NCI-H748 (cell line): ENCODE data around the gene EFHD1.
A peak's percentile ranks its signal among the peaks of the same experiment; 100 is the strongest.
"Not testable (repeated sequence)": the region's sequence is repeated elsewhere in the genome, so short reads cannot be mapped to it uniquely, and the experiment has no call there.

Source experiments
- DNase-seq: peaks from one replicate; lab custom pipeline; 2025; ENCODE audit not compliant: unreplicated experiment; lab: John Stamatoyannopoulos, UW

The EFHD1 gene

GRCh38 chr2:232615339-232615738 lies 18.1 kb upstream of the EFHD1 start:
- DNase-seq: no peak

DNA sequence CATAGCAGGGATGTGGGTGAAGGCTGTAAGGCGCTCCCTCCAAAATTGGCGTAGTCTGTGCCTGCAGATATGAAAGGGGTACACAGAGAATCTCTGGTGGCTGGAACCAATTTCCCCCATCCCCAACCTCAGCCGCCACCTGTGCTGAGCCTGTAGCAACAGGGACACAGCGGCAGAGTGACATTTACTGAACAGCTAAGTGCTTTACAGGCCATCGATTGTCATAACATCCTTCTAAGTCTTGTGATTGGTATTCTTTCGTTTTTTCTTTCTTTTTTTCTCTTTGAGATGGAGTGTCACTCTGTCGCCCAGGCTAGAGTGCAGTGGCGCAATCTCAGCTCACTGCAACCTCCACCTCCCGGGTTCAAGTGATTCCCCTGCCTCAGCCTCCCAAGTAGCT lies 12.2 kb upstream of the EFHD1 start:
- DNase-seq: no peak

GRCh38 chr2:232622563-232622962 lies 10.8 kb upstream of the EFHD1 start:
- DNase-seq: no peak

DNA sequence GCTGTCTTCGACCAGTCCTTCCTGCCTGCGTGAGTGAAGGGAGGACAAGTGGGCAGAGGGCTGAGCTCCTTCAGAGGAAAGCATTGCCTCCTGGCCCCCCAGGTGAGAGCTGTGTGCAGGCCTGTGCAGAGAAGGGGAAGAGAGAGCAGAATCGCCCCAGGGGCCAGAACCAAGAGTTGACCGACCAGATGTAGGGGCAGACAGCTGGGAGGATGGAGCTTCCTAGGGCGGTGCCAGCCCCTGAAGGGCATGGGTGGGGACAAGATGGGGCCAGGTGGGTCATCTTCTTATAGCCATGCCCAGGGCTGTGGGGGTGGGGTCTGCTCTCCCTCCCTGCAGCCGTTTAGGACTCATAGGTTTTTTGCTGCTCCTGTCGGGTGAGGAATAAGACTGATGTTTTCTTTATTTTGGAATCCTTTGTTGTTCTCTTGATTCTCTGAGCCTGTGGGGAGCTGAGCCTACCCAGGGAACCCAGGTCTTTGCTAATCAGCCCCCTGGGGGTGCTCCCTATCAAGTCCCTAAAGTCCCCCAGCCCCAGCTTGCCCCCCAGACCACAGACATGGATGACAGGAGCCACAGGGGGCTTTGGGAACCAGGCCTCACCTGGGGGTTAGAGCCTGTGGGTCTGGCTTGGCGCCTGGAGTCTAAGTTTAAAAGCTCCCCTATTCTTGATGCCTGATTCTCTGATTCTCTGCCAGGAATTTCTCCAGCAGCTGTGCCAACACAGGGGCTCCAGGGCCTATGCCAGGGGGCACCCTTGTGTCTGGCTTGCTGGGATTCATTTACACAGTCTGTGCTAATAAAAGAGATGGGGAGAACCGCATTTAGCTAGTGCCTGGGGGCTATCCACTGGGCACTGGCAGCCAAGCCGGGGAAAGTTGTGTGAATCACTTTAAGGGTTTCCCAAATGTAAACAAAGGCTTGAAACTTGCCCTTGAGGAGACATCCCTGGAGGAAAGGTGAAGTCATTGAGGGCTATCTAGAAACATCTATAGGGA lies 9.3 kb upstream of the EFHD1 start:
- DNase-seq: no peak

GRCh38 chr2:232626584-232626983 lies 6.8 kb upstream of the EFHD1 start:
- no peak for DNase-seq

DNA sequence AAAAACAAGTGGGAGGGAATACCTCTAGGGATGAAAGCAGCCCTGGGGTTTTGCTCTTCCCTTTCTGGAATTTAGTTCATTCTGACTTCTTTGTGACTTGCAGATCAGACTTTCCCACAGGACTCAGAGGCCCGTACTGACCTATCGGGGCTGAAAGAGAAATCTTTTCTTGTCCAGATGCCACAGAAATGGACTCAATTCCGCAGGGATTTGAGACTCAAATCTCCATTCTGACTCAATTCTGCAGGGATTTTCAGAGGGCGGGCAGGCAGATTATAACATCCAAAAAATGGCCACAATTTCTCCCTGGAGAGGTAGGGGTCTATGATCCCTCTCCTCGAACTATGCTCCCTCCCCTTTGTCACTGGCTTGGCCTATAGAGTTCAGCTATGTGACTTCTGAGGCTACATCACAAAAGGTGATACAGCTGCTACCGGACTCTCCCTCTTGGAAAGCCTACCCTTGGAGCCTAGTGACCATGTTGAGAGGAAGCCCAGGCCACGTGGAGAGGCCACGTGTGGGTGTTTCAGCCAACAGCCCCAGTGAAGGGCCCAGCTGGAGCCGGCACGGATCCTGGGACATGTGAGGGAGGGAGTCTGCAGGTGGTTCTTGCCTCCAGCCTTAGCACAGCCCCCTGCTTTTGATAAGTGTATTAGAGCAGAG lies 4.8 kb upstream of the EFHD1 start:
- no peak for DNase-seq

DNA sequence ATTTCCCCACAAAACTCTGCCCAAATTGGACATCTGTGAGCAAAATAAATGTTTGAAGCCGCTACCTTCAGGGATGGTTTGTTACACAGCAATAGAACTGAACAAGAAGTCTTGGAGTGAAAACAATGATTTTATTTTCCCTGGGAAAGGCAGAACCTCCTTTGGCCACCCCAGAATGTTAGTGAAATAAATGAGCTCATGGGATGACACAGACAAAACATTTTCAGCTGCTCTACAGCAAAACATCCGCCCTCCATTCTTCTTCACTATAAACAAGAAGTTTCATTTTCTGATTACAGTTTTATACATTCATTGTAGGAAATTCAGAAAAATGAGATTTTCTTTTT lies 4.3 kb upstream of the EFHD1 start:
- no peak for DNase-seq

GRCh38 chr2:232632229-232632903 lies 1.0 kb upstream of the EFHD1 start:
- peak; percentile 19 for DNase-seq

GRCh38 chr2:232632904-232633412 lies 446 bp upstream of the EFHD1 start:
- DNase-seq: peak; percentile 70

GRCh38 chr2:232634206-232635150 lies 1.1 kb downstream of the EFHD1 start:
- DNase-seq: peak; percentile 17

DNA sequence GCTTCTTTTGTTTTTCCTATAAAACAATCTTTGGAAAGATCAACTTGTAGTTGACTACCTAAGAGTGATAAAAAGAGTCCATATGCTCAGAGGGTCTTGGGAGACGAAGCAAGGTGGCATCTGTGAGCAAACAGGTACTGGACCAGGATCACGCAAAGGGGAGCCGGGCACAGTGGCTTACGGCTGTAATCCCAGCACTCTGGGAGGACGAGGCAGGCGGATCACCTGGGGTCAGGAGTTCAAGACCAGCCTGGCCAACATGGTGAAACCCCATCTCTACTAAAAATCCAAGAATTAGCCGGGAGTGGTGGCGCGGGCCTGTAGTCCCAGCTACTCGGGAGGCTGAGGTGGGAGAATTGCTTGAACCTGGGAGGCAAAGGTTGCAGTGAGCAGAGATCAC lies 2.0 kb downstream of the EFHD1 start:
- DNase-seq: not testable (repeated sequence)

- DNase-seq: no peak
Measured at GRCh38 chr2:232635820-232636219, 2.4 kb downstream of the EFHD1 start.

GRCh38 chr2:232636788-232637420 lies 3.5 kb downstream of the EFHD1 start:
- no peak for DNase-seq

- no peak for DNase-seq
Measured at GRCh38 chr2:232637866-232638583, 4.6 kb downstream of the EFHD1 start.

GRCh38 chr2:232641153-232641848 lies 7.9 kb downstream of the EFHD1 start:
- no peak for DNase-seq

DNA sequence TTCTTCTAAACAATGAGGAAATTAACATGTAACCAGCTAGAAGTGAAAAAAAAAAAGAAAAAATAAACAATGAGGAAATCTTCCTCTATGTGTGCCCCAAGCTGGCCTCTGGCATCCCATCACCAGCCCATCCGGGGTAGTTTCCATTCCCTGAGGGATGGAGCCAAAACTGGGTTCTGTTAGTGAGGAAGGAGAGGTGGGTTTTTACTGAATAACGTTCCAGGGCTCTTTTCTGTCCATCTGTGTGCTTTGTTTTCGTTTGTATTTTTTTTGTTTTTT lies 9.7 kb downstream of the EFHD1 start:
- DNase-seq: no peak

- no peak for DNase-seq
Measured at GRCh38 chr2:232643813-232644347, 10.5 kb downstream of the EFHD1 start.

GRCh38 chr2:232645061-232645460 lies 11.7 kb downstream of the EFHD1 start:
- no peak for DNase-seq

DNA sequence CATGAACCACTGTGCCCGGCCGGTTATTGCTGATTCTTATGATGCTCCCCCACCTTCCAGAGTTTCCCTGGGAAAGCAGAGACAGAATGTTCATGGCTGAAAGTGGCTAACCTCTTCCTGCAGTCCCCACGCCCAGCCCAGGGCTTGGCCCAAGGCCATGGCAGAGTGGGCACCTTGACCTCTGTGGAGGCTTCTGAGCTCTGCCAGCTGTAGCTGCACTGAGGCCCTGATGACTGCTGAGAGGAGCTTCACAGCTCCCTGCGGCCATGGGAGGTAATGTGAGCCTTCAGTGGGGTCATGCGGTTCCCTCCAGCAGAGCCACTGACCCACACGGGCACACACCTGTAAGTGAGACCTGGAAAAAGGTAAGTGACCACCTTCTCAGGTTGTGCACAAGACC lies 13.3 kb downstream of the EFHD1 start:
- no peak for DNase-seq
